NCI-H1436 treated with DMSO at 0.1 percent for 48 hours (cell line): ENCODE results near the gene KRT7.
"Not testable (repeated sequence)": the region's sequence is repeated elsewhere in the genome, so short reads cannot be mapped to it uniquely, and the experiment has no call there.

ENCODE experiments used
- DNase-seq: peaks from one replicate; lab custom pipeline; 2025; lab: John Stamatoyannopoulos, UW

The KRT7 gene

DNA sequence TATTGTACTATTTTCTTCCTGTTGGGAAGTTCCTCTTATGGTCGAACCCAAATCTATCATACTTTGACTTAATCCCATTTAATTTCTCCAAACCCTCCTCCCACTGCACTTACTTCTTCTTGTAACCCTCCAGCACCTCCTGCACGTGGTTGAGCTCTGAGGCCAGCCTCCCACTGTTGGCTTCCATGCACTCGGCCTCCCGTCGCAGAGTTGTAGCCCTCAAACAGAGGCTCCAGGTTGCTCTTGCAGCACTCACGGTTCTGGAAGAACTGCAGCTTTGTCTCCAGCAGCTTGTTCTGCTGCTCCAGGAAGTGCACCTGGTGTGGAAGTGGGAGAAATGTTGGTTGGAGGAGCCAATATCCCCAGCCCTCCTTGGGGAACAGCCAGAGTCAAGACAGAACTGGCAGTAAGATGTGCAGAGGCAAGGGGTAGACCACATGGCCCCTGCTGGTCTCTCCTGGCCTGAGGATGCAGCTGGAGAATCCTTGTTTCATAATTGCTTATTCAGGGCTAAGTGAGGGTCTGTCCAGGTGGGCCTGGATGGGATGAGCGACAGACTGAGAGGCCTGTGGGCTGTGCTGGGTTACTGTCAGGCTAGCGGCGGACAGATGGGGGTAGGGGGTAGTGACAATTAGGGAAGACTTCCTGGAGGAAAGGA, 23.0 kb downstream of the KRT7 start:
- no peak for DNase-seq

DNA sequence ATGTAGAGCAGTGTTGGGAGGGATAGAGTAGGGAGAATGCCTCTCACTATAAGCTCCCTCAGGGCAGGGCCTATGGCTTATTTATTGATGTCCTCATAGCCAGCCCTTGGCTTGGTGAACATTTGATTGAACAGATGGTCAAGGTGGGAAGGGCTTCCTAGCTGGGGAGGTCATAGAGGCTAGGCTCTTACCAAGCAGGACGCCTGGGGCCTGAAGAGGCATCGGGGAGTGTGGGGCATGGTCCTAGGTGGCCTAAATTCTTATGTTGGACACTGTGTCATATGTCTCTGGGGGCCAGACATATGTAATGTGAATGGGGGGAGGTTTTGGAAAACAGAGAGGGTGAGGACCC, 23.5 kb downstream of the KRT7 start:
- no peak for DNase-seq

DNA sequence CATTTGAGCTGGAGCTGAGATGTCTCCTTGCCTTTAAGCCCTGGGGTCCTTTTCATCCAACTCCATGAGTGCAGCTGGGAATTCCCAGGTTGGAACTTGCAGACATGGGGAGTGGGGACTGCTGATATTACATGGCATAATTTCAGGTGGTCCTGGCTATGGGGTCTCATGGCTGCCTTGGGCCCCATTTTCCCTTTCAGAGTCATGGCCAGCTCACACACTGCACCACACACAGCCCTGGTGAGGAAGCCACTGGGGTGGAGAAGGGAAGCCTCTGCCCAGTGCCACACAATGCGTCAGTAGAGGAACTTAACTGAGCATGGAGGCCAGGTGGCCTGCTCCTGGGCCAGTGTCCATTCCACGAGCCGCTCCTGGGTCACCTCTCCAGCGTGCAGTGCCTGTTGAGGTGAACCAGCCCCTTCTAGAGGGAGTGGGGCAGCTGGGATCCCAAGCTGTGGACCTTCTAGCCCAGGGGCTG, 24.1 kb downstream of the KRT7 start:
- no peak for DNase-seq

DNA sequence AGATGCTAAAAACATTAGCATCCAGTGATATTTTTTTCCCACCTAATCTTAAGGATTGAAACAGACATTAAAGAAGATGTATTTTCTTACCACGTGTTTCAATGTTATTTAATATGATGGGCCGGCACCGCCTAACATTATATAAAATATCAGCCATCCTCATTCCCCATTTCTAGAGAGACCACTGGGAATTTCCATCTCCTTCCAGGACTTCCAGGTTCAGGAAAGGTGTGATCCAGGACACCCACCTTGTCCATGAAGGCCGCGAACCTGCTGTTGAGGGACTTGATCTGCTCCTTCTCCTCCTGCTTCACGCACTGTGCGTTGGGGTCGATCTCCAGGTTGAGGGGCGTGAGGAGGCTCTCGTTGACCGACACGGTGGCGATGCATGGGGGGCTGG, 24.9 kb downstream of the KRT7 start:
- DNase-seq: not testable (repeated sequence)

DNA sequence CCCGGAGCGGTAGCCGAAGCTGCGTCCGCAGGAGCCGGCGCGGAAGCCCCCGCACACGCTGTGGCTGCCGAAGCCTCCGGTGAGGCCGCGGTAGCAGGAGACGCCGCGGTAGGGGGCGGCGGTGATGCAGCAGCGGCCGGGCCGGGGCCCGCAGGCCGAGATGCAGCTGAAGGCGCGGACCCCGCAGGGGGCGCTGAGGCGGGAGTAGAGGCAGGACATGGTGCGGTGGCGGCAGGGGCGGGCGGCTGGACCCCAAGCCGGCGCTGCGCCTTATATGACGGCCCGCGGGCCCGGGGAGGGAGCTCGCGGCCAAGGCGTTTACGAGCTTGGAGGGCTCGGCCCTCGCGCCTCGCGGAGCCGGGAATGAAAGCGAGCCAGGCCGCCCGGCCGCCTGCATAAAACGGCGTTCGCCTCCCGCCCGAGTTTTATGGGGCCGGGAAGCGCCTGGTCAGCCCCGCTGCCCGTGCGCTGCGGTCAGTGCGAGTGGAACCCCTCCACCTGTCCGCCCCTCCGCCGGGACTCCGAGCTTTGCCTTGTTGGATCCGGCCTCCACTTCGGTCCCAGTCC, 25.4 kb downstream of the KRT7 start:
- DNase-seq: no peak

GRCh38 chr12:52259657-52260243, 26.7 kb downstream of the KRT7 start:
- DNase-seq: no peak

GRCh38 chr12:52260361-52261207, 27.5 kb downstream of the KRT7 start:
- DNase-seq: no peak

- DNase-seq: no peak
These were observed 28.1 kb downstream of the KRT7 start for GRCh38 chr12:52261208-52261484.

DNA sequence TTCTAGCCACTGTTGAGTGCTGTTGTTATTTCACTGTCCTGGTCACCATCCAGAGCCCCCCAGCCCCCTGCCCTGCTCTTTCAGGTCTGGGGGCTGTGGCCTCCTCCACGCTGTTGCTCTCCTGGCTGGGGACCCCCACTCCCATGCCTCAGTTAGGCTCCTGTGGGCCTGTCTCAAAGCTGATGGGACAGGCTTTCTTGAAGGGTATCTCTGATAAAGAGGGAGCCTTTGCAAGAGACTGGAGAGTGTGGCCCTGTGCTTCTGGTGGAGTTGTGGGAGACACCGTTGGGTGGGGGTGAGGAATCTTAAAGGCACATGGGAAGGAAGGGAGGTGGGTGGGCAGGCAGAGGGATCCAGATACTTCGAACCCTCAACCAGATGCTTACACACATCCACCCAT, 29.2 kb downstream of the KRT7 start:
- no peak for DNase-seq

DNA sequence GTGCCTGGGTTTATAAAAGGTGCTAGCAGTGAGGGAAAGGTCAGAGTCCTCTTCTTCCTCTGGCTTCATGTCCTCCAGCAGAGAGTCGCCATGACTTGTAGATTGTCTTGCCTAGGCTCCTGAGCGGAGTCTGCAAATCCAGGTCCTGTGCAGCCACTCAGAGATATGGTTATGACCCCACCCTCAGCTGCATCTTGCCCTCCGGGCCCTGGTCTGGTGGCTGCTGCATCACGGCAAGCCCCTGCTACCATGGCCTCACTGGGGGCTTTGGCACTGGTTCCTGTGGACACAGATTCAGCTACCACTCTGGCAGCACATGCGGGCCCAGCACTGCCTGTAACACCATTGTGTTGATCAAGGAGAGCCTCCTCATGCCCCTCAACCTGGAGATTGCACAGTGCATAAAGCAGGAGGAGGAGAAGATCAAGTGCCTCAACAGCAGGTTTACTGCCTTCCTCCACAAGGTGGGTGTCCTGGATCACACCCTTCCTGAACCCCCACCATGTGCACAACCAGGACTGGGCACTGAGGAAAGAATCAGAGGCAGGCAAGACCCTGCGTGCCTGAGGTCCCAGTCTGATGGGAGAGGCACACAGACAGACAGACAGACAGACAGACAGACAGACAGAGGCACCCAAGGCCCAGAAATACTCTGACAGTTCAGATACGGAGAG, 30.9 kb downstream of the KRT7 start:
- DNase-seq: no peak

DNA sequence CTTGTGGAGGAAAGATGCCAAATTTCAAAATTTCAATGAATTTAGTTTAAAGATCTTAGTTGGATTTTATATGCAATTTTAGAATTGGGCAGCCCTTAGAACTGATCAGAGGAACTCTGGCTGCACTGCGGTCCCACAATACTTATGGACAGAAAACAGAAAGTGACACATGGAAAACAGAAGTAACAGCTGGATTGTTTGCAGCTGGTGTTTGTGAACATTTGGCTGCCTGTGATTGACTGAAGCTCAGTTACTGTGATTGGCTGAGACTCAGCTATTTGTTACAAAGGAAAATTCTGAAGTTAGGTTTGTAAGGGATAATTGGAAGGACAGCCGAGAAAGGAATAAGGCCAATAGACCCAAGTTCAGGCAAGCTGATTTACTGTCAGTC, 31.4 kb downstream of the KRT7 start:
- DNase-seq: no peak

DNA sequence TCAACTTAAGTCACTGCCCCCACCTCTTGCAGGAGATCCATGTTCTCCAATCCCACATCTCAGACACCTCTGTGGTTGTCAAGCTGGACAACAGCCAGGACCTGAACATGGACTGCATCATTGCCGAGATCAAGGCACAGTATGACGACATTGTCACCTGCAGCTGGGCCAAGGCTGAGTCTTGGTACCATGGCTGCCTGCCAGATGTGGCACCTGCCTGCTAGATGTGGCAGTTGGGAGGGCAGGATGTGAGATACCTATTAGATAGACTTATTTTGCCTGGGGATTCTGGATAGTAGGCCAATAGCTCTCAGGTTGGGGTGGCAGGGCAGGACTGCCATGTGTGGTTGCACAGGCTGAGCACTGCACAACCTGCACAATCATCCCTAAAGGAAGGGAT, 33.5 kb downstream of the KRT7 start:
- no peak for DNase-seq

- no peak for DNase-seq
These were observed 34.2 kb downstream of the KRT7 start for GRCh38 chr12:52267266-52267665.

GRCh38 chr12:52267699-52268098, 34.7 kb downstream of the KRT7 start:
- no peak for DNase-seq

GRCh38 chr12:52268212-52268611, 35.2 kb downstream of the KRT7 start:
- no peak for DNase-seq

DNA sequence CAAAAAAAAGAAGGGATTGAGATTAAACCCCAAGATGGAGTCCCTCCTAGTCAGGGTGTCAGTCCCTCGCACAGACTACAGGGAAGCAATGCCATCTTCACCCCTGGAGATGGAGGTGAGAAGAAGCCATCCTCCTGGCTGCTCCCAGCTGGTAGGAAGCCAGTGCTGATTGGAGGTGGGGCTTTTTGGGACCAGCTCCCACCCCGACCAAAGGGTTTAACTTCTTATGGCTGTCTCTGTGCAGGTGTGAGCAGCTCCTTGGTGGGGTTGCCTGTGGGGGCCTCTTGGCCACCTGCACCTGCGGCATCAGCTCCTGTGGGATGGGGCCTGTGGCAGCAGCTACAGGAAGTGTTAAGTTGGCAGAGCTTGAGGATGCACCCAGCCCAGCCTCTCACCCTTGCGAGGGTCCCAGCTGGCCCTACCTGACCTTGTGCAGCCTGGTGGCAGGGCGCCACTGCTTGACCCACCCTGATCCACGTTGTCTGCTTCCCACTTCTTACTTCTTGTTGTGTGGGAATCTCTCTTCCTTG, 37.6 kb downstream of the KRT7 start:
- no peak for DNase-seq

GRCh38 chr12:52271158-52271557, 38.1 kb downstream of the KRT7 start:
- no peak for DNase-seq

DNA sequence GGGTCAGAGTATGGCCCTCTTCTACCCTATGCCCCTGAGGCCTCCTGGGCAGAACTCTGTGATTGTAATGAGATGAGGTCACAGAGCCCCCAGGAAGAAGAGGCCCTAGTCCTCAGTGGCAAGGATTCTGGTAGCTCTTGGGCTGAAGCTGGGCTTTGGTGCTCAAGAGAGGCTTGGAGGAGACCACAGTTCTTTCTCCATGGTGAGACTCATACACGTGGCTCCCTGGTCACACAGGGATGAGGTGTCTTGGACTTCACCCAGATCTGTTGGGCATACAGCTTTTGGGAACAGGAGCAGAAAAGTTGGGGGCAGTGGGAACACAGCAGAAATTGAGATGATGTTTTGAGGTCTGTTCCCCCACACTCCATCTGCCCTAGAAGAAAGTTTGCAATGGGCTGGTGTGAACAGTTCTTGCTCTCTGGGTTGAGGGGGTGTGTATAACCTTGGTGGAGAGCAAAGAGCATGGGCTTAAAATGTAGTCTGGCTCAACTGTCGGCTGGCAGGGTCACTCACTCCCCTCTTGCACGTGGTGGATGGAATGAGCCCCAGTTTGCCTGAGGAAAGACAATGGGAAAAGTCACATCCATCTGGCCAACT, 41.6 kb downstream of the KRT7 start, which contains the start of gene KRT86:
Gene KRT86, plus strand, starts transcription at position 125 of the 600 bp plus-strand sequence. CDS start 27,272 bp downstream, outside the sequence.
- DNase-seq: no peak

- no peak for DNase-seq
These were observed 42.6 kb downstream of the KRT7 start for GRCh38 chr12:52275686-52276085.

- no peak for DNase-seq
These were observed 44.6 kb downstream of the KRT7 start for GRCh38 chr12:52277486-52278245.
